BE2C (cell line): ENCODE measurements around the gene GSTO1.

Experiments
- DNase-seq: peaks from one replicate; pipeline ENCODE4 v3.0.0-alpha.2; 2020
- H3K27me3 ChIP-seq: fragments of 250-450 bp; sonication (Bioruptor Pico); 2 replicates; pipeline ENCODE4 v1.5.1; 2020; ENCODE audit warnings: mild to moderate bottlenecking
- H3K36me3 ChIP-seq: fragments of 250-450 bp; sonication (Bioruptor Pico); 2 replicates; pipeline ENCODE4 v1.5.1; 2020; ENCODE audit warnings: mild to moderate bottlenecking
- H3K4me1 ChIP-seq: fragments of 250-450 bp; sonication (Bioruptor Pico); 2 replicates; pipeline ENCODE4 v1.5.1; 2020
- H3K4me3 ChIP-seq: 2 replicates; pipeline ENCODE4 v1.5.1; 2011; ENCODE audit warnings: low read depth, low read length
- H3K9me3 ChIP-seq: fragments of 250-450 bp; sonication (Bioruptor Pico); 2 replicates; pipeline ENCODE4 v1.5.1; 2020
- TF ChIP-seq, protein P1 (sequence below): IDR thresholded peaks from 2 replicates; pipeline ENCODE4 v1.5.1; 2012; ENCODE audit warnings: mild to moderate bottlenecking, low read depth, low read length

Gene GSTO1

DNA sequence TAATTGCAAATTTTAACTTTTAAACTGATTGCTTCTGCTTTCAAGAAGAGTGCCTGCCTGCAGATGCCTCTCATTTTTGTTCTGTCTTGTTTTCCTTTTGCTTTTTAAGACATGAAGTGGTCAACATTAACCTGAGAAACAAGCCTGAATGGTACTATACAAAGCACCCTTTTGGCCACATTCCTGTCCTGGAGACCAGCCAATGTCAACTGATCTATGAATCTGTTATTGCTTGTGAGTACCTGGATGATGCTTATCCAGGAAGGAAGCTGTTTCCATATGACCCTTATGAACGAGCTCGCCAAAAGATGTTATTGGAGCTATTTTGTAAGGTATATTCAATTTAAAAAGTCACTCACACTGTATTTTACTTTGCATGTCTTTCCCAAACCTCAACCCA, 23.1 kb downstream of the GSTO1 start:
- H3K27me3 ChIP-seq = peaks cover 3% of the 10 kb centered on the region; the same call in 1 of the 2 replicates
- no peak overlapping the region for H3K4me3 ChIP-seq
- TF ChIP-seq, protein P1, sequence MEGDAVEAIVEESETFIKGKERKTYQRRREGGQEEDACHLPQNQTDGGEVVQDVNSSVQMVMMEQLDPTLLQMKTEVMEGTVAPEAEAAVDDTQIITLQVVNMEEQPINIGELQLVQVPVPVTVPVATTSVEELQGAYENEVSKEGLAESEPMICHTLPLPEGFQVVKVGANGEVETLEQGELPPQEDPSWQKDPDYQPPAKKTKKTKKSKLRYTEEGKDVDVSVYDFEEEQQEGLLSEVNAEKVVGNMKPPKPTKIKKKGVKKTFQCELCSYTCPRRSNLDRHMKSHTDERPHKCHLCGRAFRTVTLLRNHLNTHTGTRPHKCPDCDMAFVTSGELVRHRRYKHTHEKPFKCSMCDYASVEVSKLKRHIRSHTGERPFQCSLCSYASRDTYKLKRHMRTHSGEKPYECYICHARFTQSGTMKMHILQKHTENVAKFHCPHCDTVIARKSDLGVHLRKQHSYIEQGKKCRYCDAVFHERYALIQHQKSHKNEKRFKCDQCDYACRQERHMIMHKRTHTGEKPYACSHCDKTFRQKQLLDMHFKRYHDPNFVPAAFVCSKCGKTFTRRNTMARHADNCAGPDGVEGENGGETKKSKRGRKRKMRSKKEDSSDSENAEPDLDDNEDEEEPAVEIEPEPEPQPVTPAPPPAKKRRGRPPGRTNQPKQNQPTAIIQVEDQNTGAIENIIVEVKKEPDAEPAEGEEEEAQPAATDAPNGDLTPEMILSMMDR = no peak
- H3K4me1 ChIP-seq = no peaks in the 10 kb centered on the region
- no peaks in the 10 kb centered on the region for H3K9me3 ChIP-seq
- no peak for DNase-seq
- no peaks in the 10 kb centered on the region for H3K36me3 ChIP-seq

GRCh38 chr10:104279550-104280259, 25.0 kb downstream of the GSTO1 start:
- H3K4me3 ChIP-seq = no peak overlapping the region
- H3K27me3 ChIP-seq = peaks cover 8% of the 10 kb centered on the region
- H3K9me3 ChIP-seq = no peaks in the 10 kb centered on the region
- TF ChIP-seq, protein P1 = no peak
- H3K36me3 ChIP-seq = no peaks in the 10 kb centered on the region
- DNase-seq = no peak
- H3K4me1 ChIP-seq = no peaks in the 10 kb centered on the region

GRCh38 chr10:104281694-104282093, 27.0 kb downstream of the GSTO1 start:
- Histone ChIP-seq H3K4me1 (no peaks in the 10 kb centered on the region), H3K27me3 (peaks cover 5% of the 10 kb centered on the region; the same call in 1 of the 2 replicates), H3K4me3 (no peak overlapping the region), H3K36me3 (no peaks in the 10 kb centered on the region), H3K9me3 (no peaks in the 10 kb centered on the region)
- TF ChIP-seq, protein P1 = no peak
- no peak for DNase-seq

DNA sequence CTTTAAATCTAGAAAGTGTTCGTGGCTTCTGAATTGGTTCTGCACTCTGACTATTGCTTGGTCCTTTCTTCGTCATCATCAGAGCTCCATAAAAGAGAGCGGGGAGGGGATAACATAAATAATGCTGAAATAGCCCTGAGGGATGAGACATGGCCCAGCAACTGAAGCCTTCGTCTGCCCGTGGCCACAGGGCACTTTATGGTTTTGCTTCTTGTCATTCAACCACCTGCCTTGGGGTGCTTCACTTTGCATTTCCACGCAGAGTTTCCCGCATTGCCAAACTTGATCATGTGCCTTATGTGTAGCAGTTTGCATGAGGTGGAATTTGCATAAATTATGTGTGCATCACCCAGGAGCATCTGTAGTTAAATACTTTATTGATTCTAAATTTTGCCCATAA, 30.2 kb downstream of the GSTO1 start:
- Histone ChIP-seq H3K4me3 (no peak overlapping the region), H3K4me1 (no peaks in the 10 kb centered on the region), H3K36me3 (no peaks in the 10 kb centered on the region), H3K27me3 (peaks cover 5% of the 10 kb centered on the region), H3K9me3 (no peaks in the 10 kb centered on the region)
- no peak for DNase-seq
- TF ChIP-seq, protein P1 = no peak

DNA sequence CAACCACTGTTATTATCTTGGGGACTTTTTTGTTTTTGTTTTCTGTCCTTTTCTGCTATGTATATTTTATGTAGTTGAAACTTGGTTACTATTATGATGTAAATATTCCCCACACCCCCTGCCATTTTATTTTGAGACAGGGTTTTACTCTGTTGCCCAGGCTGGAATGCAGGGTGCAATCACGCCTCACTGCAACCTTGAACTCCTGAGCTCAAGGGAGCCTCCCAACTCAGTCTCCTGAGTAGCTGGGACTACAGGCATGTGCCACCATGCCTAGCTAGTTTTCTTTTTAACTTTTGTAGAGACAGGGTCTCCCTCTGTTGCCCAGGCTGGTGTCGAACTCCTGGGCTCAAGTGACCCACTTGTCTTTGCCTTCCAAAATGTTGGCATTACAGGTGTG, 32.2 kb downstream of the GSTO1 start:
- no peak for DNase-seq
- peaks cover 9% of the 10 kb centered on the region for H3K27me3 ChIP-seq
- H3K4me3 ChIP-seq = no peak overlapping the region
- H3K36me3 ChIP-seq = no peaks in the 10 kb centered on the region
- H3K9me3 ChIP-seq = no peaks in the 10 kb centered on the region
- no peaks in the 10 kb centered on the region for H3K4me1 ChIP-seq
- TF ChIP-seq, protein P1 = no peak

GRCh38 chr10:104288355-104288754, 33.7 kb downstream of the GSTO1 start:
- Histone ChIP-seq H3K36me3 (no peaks in the 10 kb centered on the region), H3K9me3 (no peaks in the 10 kb centered on the region), H3K27me3 (peaks cover 5% of the 10 kb centered on the region), H3K4me3 (no peak overlapping the region), H3K4me1 (no peaks in the 10 kb centered on the region)
- TF ChIP-seq, protein P1 = no peak
- DNase-seq = no peak
